HEK293T (cell line): Measurements from ENCODE around the gene RPL35A.

Source experiments
- ARNT ChIP-seq: fragments of 450-650 bp; IDR thresholded peaks from 2 replicates; pipeline ENCODE4 v1.6.1; 2017; ENCODE audit warnings: mild to moderate bottlenecking
- CTBP1 ChIP-seq: fragments of 450-650 bp; IDR thresholded peaks from 2 replicates; pipeline ENCODE4 v1.6.1; 2016; ENCODE audit warnings: borderline replicate concordance
- ELF4 ChIP-seq: fragments of 450-650 bp; IDR thresholded peaks from 2 replicates; pipeline ENCODE4 v1.6.1; 2017; ENCODE audit warnings: antibody characterized with exemption
- FOXA1 ChIP-seq: fragments of 450-650 bp; IDR thresholded peaks from 2 replicates; pipeline ENCODE4 v1.6.1; 2016; ENCODE audit warnings: mild to moderate bottlenecking
- NFRKB ChIP-seq: fragments of 450-650 bp; IDR thresholded peaks from 2 replicates; pipeline ENCODE4 v1.6.1; 2016; ENCODE audit warnings: mild to moderate bottlenecking, moderate library complexity
- PKNOX1 ChIP-seq: fragments of 450-650 bp; IDR thresholded peaks from 2 replicates; pipeline ENCODE4 v1.6.1; 2016
- SP1 ChIP-seq: fragments of 450-650 bp; IDR thresholded peaks from 2 replicates; pipeline ENCODE4 v1.6.1; 2017
- TARDBP ChIP-seq: fragments of 450-650 bp; IDR thresholded peaks from 2 replicates; pipeline ENCODE4 v1.6.1; 2016

- no peak for TF ChIP-seq ARNT
- TF ChIP-seq SP1, result no peak
- no peak for TF ChIP-seq CTBP1
- no peak for TF ChIP-seq TARDBP
- no peak for TF ChIP-seq ELF4
- no peak for TF ChIP-seq FOXA1
- no peak for TF ChIP-seq NFRKB
- TF ChIP-seq PKNOX1, result no peak
Observed at GRCh38 chr3:197974016-197974415, 24.0 kb downstream of the RPL35A start.
